HG02885 (cell line): ENCODE results near the gene OPN4.

ENCODE experiments used
- ATAC-seq: cut with Tn5 transposase; IDR thresholded peaks from one replicate; pipeline ENCODE4 v1.9.1; 2021; ENCODE audit warnings: mild to moderate bottlenecking; ENCODE audit not compliant: unreplicated experiment, poor library complexity

OPN4 gene

DNA sequence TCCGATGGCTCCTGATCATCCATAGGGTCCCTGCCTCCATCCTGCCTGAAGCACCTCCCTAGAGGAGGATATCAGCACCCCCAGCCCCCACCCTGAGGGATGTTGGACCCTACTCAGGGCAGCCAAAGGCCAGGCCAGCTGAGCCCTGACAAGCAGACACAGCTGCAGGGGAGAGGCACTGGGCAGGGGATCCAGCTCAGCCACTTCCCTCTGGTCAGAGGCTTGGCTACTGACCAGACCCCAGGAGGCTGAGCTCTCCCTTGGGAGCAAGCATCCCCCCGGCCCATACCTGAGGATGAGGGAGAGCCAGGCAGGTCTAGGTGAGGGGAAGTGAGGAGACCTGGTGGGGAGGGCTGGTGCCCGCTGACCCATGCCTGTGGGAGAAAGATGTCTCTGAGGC is 20.6 kb downstream of the OPN4 start:
- no peak for ATAC-seq

DNA sequence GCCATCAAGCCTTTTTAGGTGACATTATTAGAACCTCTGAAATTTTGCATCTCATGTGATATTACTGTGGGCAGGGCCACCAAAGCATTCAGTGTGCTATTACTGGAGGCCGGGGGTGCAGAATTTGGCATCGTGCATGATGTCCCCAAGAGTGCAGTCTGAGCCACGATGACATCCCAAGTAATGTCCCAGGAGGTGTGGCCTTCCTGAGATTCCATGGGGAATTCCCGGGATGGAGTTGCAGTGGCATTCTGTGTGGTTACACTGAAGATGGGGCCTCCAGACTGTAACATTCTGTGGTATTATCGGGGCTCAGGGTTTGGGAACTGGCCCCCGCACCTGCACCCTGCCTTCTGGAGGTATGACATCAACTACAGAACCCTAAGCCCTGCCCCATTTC is 23.0 kb downstream of the OPN4 start:
- no peak for ATAC-seq

DNA sequence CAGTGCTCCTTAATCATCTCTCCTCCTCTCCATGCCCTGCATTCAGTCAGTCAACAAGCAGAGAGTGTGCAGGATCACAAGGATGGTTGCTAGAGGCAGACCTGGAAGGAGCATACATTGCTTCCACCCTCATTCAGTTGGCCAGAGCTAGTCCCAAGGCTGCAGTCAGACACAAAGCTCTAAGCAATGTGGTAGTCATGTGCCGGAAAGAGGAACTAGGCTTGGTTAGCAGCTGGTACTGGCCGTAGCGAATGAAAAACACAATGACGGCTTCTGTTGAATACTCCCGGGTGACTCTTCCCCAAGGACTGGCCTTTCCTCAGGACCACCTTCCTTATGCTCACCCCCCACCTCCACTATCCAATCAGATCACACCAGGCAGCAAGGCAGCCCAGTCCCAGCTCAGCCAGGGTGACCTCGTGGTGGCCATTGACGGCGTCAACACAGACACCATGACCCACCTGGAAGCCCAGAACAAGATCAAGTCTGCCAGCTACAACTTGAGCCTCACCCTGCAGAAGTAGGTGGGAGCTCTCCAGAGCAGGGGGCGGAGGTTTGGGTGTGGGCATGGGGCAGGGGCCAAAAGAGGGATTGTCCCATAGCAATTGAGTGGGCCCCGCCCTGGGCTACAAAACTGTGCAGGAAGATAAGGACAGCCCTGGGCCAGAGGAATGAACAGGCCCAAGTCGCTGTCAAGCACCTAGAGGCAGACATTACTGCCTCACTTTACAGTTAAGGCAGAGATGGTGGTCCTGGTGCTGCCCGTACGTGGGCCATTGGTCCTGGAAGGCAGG is 24.8 kb downstream of the OPN4 start:
- peak; percentile 58 for ATAC-seq

DNA sequence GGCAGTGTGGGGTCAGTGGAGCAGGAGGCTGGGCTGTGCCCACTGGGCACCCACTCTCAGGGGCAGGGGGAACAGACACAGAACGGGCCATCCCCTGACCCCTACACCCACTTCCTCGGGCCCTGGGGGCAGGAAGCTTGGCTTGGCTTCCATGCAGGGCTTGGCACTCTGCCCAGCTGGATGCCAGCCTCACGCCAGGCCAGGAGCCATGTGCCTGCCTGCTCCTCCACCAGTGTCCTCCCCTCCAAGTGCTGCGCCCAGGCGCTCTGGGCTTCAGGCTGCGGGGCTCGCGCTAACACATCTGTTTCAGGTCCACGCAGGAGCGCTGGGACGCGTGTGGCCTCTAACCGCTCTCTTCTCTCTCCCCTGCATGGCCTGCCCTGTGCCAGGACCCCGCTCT is 26.7 kb downstream of the OPN4 start:
- no peak for ATAC-seq

DNA sequence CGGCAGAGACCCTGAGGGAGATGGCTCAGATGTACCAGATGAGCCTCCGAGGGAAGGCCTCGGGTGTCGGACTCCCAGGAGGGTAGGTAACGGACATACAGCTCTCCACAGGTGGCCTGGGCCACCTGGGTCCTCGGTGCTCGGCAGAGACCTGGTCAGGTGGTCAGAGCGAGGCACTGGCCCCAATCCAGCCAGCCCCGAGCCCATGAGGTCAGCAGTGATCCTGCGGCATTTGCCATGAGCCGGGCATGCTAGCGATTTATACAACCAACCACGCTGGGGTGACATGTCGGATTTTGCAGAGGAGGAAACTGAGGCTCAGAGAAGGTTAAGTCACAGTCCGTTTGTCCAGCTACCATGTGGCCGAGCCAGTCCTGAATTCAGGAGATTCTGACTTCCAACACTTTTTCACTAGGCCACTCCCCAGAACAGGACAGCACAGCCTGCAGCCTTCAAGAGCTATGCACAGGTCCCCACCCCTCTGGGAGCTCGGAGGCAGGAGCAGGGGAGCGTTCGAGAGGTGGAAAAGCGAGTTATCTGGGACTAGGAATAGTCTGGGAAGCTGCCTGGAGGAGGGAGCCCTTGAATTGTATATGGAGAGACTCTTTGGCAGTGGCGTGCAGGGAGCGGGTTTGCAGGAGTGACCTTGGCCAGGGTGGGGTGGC is 27.5 kb downstream of the OPN4 start:
- ATAC-seq = no peak

DNA sequence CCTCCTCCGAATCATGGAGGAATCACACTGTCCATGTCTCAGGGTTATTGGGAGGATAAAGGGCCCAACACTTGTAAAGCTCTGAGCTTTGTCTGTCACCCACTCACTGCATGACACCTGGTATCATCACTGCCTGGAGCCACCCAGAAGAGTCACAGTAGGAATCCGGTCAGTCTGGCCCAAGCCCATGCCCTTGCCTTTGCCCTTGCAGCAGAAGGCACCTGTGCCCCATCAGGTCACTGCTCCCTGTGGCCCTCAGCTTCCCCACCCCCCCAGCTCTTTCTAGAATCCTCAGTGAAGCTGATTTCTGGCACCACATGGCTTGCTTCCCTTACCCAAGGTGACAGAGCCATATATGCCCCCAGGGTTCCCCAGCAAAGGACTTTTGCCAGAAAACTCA is 28.3 kb downstream of the OPN4 start:
- ATAC-seq = no peak

DNA sequence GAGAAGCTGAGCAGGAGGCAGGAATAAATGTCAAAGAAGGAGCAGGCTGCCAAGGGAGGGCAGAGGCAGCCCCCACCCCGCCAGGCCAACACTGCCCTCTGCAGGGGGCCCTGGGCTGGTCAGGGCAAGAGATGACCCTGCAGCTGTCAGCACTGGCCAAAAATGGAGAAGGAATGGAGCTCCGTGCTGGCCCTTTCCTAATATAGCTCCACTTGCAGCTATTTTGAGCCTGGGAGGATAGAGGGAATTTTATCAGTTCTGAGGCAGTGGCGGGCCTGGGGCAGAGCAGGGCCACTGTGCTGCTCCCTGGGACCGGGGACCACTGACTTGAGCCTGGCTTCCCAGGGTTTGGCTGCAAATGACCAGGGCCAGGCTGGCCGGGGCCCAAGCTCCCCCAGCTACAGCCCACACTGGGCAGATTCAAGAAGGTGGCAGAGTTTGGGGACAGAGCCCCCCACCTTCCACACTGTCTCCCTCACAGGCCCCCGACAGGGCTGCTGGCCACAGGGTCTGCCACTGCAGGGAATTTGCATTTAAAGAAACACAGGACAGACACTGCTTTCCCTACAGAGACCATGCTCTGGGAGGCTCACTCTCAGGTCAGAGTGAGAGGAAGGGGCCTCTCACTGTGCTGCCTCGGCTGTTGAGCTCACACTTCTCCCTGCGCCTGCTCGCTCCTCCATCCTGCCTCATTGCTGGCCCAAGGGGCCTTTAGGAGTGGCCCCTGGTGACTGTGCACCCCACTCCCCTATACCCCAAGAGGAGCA is 30.2 kb downstream of the OPN4 start:
- no peak for ATAC-seq

DNA sequence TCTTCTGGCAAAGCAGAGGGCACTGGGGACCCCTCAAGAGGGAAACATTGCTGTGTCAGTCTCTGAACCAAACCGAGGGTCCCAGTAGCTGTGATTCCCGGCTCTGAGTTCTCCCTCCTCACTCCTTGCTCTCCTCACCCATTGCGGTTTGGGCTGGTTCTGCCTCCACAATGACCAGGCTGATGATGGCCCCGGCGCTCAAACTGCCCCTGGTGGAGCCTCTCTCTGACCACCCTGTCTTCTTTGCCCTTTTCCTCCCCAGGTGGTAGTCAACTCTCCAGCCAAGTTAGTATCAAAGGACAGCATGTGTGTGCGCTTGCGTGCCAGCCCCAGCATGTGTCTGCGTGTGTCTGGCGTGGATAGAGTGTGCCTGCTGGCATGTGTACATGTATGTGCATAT is 31.1 kb downstream of the OPN4 start:
- no peak for ATAC-seq

DNA sequence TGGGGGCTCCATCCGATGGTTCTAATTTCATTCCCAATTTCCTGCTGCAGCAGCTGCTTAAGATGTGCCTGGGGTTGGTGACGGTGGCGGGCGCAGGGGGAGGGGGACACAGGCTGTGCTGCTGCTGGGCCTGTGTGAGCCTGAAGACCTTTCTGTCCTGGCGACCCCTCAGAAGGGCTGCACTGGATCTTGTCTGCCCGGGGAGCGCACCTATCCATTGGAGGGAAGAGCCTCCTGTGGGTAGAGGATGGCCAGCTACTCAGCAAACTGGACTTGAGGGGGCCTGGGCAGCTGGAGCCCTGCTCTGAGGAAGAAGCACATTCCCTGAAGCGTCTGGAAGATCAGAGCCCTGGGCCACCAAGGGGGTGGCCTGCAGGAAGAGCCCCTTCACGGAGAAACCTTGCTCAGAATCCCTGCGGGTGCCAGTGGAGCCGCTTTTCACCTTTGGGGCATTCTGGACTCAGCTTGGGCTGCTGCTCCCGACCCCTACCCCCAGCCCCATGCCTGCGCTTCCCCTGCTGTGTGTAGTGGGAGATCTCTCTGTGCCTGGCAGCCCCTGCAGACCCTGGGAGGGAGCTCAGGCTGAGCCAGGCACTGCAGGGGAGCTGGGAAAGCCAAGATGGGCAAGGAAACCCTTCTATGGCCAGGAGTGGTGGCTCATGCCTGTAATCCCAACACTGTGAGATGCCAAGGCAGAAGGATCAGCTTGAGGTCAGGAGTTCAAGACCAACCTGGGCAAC is 31.7 kb downstream of the OPN4 start:
- ATAC-seq = no peak

DNA sequence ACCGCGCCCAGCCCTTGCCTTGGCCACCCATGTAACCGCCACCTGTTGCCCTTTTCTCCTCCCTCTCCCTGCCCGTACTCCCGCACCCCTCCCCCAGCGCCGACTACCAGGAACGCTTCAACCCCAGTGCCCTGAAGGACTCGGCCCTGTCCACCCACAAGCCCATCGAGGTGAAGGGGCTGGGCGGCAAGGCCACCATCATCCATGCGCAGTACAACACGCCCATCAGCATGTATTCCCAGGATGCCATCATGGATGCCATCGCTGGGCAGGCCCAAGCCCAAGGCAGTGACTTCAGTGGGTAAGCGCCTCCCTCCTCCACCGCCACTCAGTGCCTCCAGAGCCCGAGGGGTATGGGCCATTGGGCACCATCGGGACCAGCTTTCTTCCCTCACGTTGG is 32.6 kb downstream of the OPN4 start:
- ATAC-seq = no peak

DNA sequence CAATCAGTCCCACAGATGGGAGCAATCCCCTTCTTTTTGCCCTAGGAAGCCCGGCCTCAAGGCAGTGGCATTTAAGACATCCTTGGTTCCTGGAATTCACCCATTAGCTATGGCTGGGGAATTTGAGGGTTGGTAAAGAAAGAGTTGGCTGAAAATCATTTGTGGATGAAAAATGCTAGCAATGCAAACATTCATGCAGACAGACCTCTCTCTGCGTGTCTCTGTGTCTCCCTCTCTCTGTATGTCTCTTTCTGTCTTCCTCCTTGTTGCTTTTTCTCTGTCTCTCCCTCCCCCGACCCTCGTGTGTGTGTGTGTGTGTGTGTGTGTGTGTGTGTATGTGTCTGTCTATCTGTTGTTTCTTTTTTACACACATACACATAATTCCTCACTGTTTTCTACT is 33.4 kb downstream of the OPN4 start:
- no peak for ATAC-seq

DNA sequence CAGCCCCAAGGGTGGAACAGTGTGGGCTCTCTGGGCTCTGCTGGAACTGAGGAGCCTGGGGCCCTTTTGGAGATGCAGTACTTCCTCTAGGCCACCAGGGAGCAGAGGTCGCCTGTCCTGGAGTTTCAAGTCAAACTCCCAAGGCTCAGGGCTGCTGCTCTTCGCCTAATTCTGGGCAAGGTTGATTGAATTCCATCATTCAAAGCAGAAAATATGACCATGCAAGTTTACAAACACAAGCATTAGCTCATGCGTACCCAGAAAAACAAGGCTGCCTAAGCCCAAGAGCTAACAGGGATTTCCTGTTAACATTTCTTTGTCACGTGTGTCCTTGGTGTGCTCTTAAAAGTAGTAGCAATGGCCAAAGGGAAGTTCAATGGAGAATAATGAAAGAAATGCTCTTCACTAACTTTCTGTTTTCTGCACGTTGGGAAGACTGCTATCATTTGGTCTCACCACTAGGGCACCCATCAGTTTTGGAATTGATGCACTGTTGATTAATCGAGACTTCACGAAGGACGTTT is 34.1 kb downstream of the OPN4 start:
- ATAC-seq = peak; percentile 91

DNA sequence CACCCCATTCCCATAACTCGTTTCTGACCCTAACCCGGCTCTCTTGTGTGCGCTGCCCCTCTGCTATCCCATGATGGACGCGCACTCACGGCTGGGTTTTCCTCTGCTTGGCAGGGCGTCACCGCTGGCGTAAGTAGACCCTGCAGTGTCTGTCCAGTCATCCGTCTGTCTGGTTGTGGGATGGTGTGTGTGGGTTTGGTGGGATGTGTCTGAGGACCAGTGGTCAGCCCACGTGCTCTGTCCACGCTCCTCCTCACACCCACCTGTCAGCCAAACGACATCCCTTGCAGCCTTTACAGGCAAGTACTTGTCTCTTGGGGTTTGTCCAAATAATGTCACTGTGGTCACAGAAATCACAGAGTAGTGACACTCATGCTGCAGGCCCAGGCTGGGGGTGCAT is 34.8 kb downstream of the OPN4 start:
- ATAC-seq = no peak

DNA sequence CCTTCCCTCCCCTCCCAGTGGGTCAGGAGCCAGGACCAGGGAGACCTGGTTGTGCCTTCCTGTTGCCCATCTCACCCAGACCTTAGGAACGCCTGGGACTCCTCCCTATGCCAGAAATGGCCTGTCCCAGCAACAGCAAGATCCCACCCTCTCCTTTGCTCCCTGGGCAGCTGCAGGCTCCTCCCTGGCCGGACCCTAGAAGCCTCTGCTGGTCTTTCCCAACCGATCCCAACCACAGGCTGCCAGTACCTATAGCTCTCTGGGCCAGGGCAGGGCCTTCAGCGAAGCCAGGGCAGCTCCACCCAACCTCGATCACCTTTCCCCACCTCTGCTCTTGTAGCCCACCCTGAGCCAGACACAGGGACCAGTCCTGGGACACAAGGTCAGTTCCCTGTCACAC is 35.9 kb downstream of the OPN4 start:
- ATAC-seq = no peak

DNA sequence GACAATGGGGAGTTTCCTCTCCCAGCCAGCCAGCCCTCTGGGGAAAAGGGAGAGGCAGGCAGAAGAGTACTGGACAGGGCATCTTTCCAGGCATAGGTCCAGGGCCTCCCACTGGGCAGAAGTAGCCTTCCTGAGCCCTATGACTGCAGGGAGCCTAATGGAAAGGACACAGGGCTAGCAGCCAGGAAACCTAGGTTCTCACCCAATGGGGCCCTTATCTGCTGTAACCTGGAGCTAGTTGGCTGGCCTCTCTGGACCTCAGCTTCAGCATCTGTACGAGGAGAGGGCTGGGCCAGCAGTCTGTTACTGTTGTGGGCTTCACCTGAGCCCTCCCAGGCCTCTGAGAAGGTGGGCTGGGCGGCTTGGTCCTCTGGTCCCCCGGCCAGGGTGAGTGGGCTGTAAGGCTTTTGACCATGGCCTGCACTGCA is 36.3 kb downstream of the OPN4 start:
- no peak for ATAC-seq

DNA sequence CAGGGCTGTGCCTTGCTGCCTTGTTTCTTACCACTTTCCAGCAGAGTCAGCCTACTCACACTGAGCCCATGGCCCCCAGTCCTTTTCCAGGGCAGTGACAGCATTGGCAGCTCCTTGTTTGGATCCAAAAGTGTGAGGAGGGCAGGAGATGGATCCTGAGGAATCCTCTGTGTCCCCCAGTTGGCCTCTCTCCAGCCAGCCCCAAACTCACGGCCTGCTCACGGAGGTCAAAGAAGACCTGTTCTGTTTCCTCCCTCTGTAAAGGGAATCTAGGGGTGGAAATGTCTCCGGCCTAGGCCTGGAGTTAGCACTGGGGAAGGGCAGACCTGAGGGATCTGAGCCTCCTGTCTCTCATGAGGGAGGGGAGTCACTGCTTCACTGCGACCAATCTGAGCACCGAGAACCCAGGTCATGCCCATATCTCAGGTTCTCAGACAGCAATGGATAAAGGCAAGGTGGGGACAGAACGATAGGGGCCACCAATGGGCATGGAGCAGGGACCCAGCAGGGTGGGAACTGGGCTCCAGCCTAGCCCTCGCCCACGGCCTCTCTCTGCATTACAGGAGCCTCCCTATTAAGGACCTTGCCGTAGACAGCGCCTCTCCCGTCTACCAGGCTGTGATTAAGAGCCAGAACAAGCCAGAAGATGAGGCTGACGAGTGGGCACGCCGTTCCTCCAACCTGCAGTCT is 37.1 kb downstream of the OPN4 start:
- no peak for ATAC-seq

DNA sequence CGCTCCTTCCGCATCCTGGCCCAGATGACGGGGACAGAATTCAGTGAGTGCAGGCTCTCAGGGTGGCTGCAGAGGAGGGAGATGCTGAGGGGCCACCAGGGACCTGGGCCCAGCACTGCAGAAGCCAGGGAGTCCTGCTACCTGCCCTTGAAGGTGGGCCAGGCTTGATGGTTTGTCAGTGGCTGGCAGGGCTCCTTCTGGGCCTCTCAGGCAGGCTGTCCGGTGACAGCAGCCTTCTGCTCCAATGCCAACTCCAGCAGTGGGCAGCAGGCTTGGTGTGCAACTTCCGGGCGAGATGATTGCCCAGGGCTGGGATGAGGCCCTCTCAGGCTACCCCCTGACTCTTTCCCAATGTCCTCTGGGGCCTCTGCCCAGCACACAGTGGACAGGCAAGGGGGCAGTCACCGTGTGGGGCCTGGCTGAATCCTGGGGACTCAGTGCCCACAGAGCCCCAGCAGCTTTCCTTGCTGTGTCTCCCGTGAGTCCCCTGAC is 37.7 kb downstream of the OPN4 start:
- ATAC-seq = no peak

DNA sequence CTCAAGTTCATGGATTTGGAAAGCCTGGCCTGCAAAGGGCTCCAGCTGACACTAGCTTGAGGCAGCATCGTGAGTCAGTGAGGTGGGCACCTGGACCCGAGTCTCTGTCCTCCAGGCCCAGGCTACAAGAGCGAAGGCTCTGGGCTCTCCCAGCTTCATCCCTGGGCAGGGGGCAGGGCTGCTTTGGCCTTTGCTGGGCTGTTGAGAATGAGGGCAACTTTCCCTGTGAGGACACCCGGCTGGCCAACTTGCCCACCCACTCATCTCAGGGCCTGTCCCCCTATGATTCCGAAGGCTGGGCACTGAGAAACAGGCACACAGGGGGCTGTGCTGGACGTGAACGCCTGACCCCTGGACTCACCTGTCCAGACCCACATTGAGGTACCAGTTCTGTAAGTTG is 38.3 kb downstream of the OPN4 start:
- ATAC-seq = no peak

DNA sequence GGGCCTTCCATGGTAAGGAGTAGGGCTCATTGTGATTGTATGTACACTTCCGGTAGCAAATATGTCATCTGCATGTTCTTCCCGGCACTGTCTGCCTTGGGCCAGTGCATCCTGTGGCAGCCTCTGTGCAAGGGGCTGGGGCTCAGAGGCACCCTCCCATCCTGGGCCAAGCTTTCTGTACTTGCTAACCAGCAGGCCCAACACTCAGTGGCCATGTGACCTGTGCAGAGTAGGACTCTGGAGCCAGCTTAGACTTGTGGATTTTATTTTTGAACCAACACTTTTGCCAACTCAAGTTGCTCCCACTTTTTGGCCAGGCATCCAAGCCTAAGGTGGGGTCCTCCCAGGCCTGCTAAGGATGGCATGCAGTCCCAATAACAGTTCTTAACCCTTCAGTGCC is 38.9 kb downstream of the OPN4 start:
- ATAC-seq = no peak
